Measurements from ENCODE around the gene OTOA.
"Not testable (repeated sequence)": the region's sequence is repeated elsewhere in the genome, so short reads cannot be mapped to it uniquely, and the experiment has no call there.

GRCh38 chr16:21793310-21793709 lies 129.5 kb downstream of the OTOA start:
- TF ChIP-seq, protein P1, sequence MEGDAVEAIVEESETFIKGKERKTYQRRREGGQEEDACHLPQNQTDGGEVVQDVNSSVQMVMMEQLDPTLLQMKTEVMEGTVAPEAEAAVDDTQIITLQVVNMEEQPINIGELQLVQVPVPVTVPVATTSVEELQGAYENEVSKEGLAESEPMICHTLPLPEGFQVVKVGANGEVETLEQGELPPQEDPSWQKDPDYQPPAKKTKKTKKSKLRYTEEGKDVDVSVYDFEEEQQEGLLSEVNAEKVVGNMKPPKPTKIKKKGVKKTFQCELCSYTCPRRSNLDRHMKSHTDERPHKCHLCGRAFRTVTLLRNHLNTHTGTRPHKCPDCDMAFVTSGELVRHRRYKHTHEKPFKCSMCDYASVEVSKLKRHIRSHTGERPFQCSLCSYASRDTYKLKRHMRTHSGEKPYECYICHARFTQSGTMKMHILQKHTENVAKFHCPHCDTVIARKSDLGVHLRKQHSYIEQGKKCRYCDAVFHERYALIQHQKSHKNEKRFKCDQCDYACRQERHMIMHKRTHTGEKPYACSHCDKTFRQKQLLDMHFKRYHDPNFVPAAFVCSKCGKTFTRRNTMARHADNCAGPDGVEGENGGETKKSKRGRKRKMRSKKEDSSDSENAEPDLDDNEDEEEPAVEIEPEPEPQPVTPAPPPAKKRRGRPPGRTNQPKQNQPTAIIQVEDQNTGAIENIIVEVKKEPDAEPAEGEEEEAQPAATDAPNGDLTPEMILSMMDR (IDR thresholded peaks at IDR 0.05), result not testable (repeated sequence)
- not testable (repeated sequence) for TF ChIP-seq POLR2A (IDR thresholded peaks at IDR 0.05)
